ENCODE data around the gene WWC2.

Gene WWC2

DNA sequence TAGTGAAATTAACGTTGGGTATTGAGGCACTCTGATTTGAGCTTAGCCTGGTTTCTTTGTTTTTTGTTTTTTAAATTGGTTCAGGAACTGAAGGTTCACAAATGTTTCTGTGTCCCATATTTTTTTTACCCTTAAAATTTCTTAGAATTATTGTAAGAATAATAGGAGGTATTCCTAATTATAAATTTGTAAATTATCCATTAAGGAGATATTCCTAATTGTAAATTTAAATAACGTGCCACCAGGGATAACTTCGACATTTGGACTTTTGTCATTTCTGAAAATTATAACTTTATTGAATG is 1.2 kb downstream of the WWC2 start:
- H4K20me1 ChIP-seq (ENCODE audit: insufficient read depth, low read length, poor library complexity, severe bottlenecking) = no peaks in the 10 kb centered on the region
- no peak overlapping the region for H2AFZ ChIP-seq (ENCODE audit: low read length)
- no peaks in the 10 kb centered on the region for H3K79me2 ChIP-seq (ENCODE audit: insufficient read depth, low read length)
- H3K9me3 ChIP-seq (ENCODE audit: insufficient read depth, low read depth, low read length) = no peaks in the 10 kb centered on the region
- no peak overlapping the region for H3K4me3 ChIP-seq (ENCODE audit: low read length, poor library complexity, severe bottlenecking)
- H3K4me1 ChIP-seq (ENCODE audit: insufficient read depth, low read length, poor library complexity, severe bottlenecking) = no peaks in the 10 kb centered on the region
- no peaks in the 10 kb centered on the region for H3K9me2 ChIP-seq (replicated peaks; ENCODE audit: low read depth, low read length)
- TF ChIP-seq EZH2phosphoT487 (IDR thresholded peaks at IDR 0.05; ENCODE audit: borderline replicate concordance) = no peak
- TF ChIP-seq, protein P1, sequence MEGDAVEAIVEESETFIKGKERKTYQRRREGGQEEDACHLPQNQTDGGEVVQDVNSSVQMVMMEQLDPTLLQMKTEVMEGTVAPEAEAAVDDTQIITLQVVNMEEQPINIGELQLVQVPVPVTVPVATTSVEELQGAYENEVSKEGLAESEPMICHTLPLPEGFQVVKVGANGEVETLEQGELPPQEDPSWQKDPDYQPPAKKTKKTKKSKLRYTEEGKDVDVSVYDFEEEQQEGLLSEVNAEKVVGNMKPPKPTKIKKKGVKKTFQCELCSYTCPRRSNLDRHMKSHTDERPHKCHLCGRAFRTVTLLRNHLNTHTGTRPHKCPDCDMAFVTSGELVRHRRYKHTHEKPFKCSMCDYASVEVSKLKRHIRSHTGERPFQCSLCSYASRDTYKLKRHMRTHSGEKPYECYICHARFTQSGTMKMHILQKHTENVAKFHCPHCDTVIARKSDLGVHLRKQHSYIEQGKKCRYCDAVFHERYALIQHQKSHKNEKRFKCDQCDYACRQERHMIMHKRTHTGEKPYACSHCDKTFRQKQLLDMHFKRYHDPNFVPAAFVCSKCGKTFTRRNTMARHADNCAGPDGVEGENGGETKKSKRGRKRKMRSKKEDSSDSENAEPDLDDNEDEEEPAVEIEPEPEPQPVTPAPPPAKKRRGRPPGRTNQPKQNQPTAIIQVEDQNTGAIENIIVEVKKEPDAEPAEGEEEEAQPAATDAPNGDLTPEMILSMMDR (conservative IDR thresholded peaks at IDR 0.05; ENCODE audit: low read length) = no peak
- H3F3A ChIP-seq (ENCODE audit: low read depth) = no peaks in the 10 kb centered on the region
- H3K9ac ChIP-seq (ENCODE audit: low read depth, low read length, poor library complexity, severe bottlenecking) = no peak overlapping the region
- H3K36me3 ChIP-seq (ENCODE audit: insufficient read depth, low read length) = no peaks in the 10 kb centered on the region
- no peaks in the 10 kb centered on the region for H3K27me3 ChIP-seq (ENCODE audit: insufficient read depth, low read length, poor library complexity, severe bottlenecking)
- no peak overlapping the region for H3K4me2 ChIP-seq (ENCODE audit: low read depth, low read length, poor library complexity, severe bottlenecking)

DNA sequence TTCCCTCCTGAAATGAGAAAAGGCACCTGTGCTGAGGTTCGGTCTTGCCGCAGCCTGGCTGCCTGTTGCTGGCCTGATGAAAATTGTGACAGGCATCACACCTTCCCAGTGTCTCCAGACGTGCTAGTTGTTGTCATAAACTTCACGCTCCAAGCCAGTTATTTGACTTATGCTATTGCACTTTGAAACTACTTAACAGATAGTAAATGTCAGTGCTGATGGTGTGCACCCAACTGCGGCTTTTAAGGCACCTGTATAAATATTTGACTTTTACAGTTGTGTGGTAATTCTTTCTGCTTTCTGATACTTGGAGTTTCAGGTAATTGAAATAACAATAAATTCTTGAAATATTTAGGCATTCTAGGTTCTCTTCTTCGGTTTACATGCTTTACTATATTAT is 1.8 kb downstream of the WWC2 start:
- H3K79me2 ChIP-seq (ENCODE audit: insufficient read depth, low read length) = no peaks in the 10 kb centered on the region
- H3K4me3 ChIP-seq (ENCODE audit: low read length, poor library complexity, severe bottlenecking) = no peak overlapping the region
- H3K9me2 ChIP-seq (replicated peaks; ENCODE audit: low read depth, low read length) = no peaks in the 10 kb centered on the region
- no peaks in the 10 kb centered on the region for H3K9me3 ChIP-seq (ENCODE audit: insufficient read depth, low read depth, low read length)
- TF ChIP-seq, protein P1 (conservative IDR thresholded peaks at IDR 0.05; ENCODE audit: low read length) = no peak
- TF ChIP-seq EZH2phosphoT487 (IDR thresholded peaks at IDR 0.05; ENCODE audit: borderline replicate concordance) = no peak
- H3F3A ChIP-seq (ENCODE audit: low read depth) = no peaks in the 10 kb centered on the region
- no peak overlapping the region for H3K9ac ChIP-seq (ENCODE audit: low read depth, low read length, poor library complexity, severe bottlenecking)
- no peaks in the 10 kb centered on the region for H3K27me3 ChIP-seq (ENCODE audit: insufficient read depth, low read length, poor library complexity, severe bottlenecking)
- H3K4me2 ChIP-seq (ENCODE audit: low read depth, low read length, poor library complexity, severe bottlenecking) = no peak overlapping the region
- no peak overlapping the region for H2AFZ ChIP-seq (ENCODE audit: low read length)
- H4K20me1 ChIP-seq (ENCODE audit: insufficient read depth, low read length, poor library complexity, severe bottlenecking) = no peaks in the 10 kb centered on the region
- H3K4me1 ChIP-seq (ENCODE audit: insufficient read depth, low read length, poor library complexity, severe bottlenecking) = no peaks in the 10 kb centered on the region
- no peaks in the 10 kb centered on the region for H3K36me3 ChIP-seq (ENCODE audit: insufficient read depth, low read length)

DNA sequence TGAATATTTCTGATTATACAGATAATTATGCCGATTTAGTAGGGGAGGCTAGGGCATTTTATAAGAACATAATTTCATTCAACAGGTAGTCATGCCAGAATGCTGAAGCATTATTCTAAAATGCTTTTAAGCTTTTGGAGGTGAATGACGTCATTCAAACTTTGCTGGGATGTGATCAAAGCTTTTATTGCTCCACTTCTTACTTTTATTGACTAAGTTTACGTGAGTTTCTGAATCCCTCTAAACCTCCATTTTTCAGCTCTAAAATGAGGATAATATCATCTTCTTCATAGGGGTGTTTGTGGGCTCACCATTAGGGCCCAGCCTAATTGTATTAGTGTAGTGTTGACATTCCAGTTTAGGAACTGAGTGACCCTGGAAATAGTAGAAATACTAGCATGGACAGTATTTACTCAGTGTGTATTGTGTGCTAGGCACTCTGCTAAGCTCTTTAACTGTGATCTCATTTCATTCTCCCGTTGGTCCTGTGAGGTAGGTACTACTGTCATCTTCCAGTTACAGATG is 3.0 kb downstream of the WWC2 start:
- no peak overlapping the region for H3K4me2 ChIP-seq (ENCODE audit: low read depth, low read length, poor library complexity, severe bottlenecking)
- H3K27me3 ChIP-seq (ENCODE audit: insufficient read depth, low read length, poor library complexity, severe bottlenecking) = no peaks in the 10 kb centered on the region
- H3K79me2 ChIP-seq (ENCODE audit: insufficient read depth, low read length) = no peaks in the 10 kb centered on the region
- H3K36me3 ChIP-seq (ENCODE audit: insufficient read depth, low read length) = no peaks in the 10 kb centered on the region
- H3K4me3 ChIP-seq (ENCODE audit: low read length, poor library complexity, severe bottlenecking) = no peak overlapping the region
- H3K4me1 ChIP-seq (ENCODE audit: insufficient read depth, low read length, poor library complexity, severe bottlenecking) = no peaks in the 10 kb centered on the region
- H3K9me3 ChIP-seq (ENCODE audit: insufficient read depth, low read depth, low read length) = no peaks in the 10 kb centered on the region
- no peaks in the 10 kb centered on the region for H3F3A ChIP-seq (ENCODE audit: low read depth)
- no peaks in the 10 kb centered on the region for H4K20me1 ChIP-seq (ENCODE audit: insufficient read depth, low read length, poor library complexity, severe bottlenecking)
- no peak overlapping the region for H3K9ac ChIP-seq (ENCODE audit: low read depth, low read length, poor library complexity, severe bottlenecking)
- no peaks in the 10 kb centered on the region for H3K9me2 ChIP-seq (replicated peaks; ENCODE audit: low read depth, low read length)
- no peak overlapping the region for H2AFZ ChIP-seq (ENCODE audit: low read length)
- TF ChIP-seq, protein P1 (conservative IDR thresholded peaks at IDR 0.05; ENCODE audit: low read length) = no peak
- TF ChIP-seq EZH2phosphoT487 (IDR thresholded peaks at IDR 0.05; ENCODE audit: borderline replicate concordance) = no peak

Data from Loucy (cell line).